Measurements from ENCODE around the gene MPRIP. TPM values are rescaled to one million over a fixed set of nuclear protein-coding genes. Genes with fewer than 3 reads are reported as not detected.

Gene MPRIP
- total RNA-seq, 1 donor from 2014 or later, result 275 TPM

- Mint-ChIP-seq H3K9me3 (no peaks in the 10 kb centered on the region), H3K4me1 (ENCODE audit: unreplicated experiment) (peaks cover 49% of the 10 kb centered on the region), H3K36me3 (peaks cover 26% of the 10 kb centered on the region), H3K27me3 (no peaks in the 10 kb centered on the region), H3K4me3 (no peak overlapping the region), H3K27ac (peak overlapping the region; percentile 32)
- no peak for TF ChIP-seq CTCF (conservative IDR thresholded peaks at IDR 0.05)
- DNase-seq (ENCODE audit: extremely low spot score, unreplicated experiment), result no peak
Measured at GRCh38 chr17:17081304-17081940, 39.2 kb downstream of the MPRIP start.

- H3K4me1 Mint-ChIP-seq (ENCODE audit: unreplicated experiment), result peaks cover 49% of the 10 kb centered on the region
- H3K27ac Mint-ChIP-seq, result no peak overlapping the region
- peaks cover 22% of the 10 kb centered on the region for H3K36me3 Mint-ChIP-seq
- H3K4me3 Mint-ChIP-seq, result no peak overlapping the region
- no peaks in the 10 kb centered on the region for H3K9me3 Mint-ChIP-seq
- DNase-seq (ENCODE audit: extremely low spot score, unreplicated experiment), result no peak
- TF ChIP-seq CTCF (conservative IDR thresholded peaks at IDR 0.05), result no peak
- H3K27me3 Mint-ChIP-seq, result no peaks in the 10 kb centered on the region
Measured at GRCh38 chr17:17082878-17083277, 40.6 kb downstream of the MPRIP start.

GRCh38 chr17:17084317-17084835, 42.1 kb downstream of the MPRIP start:
- DNase-seq (ENCODE audit: extremely low spot score, unreplicated experiment), result no peak
- no peaks in the 10 kb centered on the region for H3K9me3 Mint-ChIP-seq

GRCh38 chr17:17084941-17085340, 42.7 kb downstream of the MPRIP start:
- H3K4me3 Mint-ChIP-seq, result no peak overlapping the region
- H3K36me3 Mint-ChIP-seq, result peaks cover 29% of the 10 kb centered on the region
- no peaks in the 10 kb centered on the region for H3K9me3 Mint-ChIP-seq
- no peaks in the 10 kb centered on the region for H3K27me3 Mint-ChIP-seq
- TF ChIP-seq CTCF (conservative IDR thresholded peaks at IDR 0.05), result no peak
- H3K27ac Mint-ChIP-seq, result peak overlapping the region; percentile 53
- no peak for DNase-seq (ENCODE audit: extremely low spot score, unreplicated experiment)
- peaks cover 38% of the 10 kb centered on the region for H3K4me1 Mint-ChIP-seq (ENCODE audit: unreplicated experiment)

More at GRCh38 chr17:17084317-17084835, 42.1 kb downstream of the MPRIP start:
- Mint-ChIP-seq H3K4me1 (ENCODE audit: unreplicated experiment) (peaks cover 44% of the 10 kb centered on the region), H3K36me3 (peaks cover 23% of the 10 kb centered on the region), H3K4me3 (no peak overlapping the region), H3K27ac (no peak overlapping the region), H3K27me3 (no peaks in the 10 kb centered on the region)
- TF ChIP-seq CTCF (conservative IDR thresholded peaks at IDR 0.05), result no peak

- Mint-ChIP-seq H3K4me3 (no peak overlapping the region), H3K36me3 (peaks cover 26% of the 10 kb centered on the region), H3K27me3 (no peaks in the 10 kb centered on the region), H3K9me3 (no peaks in the 10 kb centered on the region), H3K4me1 (ENCODE audit: unreplicated experiment) (peaks cover 35% of the 10 kb centered on the region), H3K27ac (peak overlapping the region; percentile 14)
- no peak for DNase-seq (ENCODE audit: extremely low spot score, unreplicated experiment)
- no peak for TF ChIP-seq CTCF (conservative IDR thresholded peaks at IDR 0.05)
Measured at GRCh38 chr17:17086585-17086984, 44.3 kb downstream of the MPRIP start.

Data from type B pancreatic cell (in vitro differentiated cells).